ENCODE results near the gene RBM20. TPM values are rescaled to one million over a fixed set of nuclear protein-coding genes. Genes with fewer than 3 reads are reported as not detected.
A peak's percentile ranks its signal among the peaks of the same experiment; 100 is the strongest.

Gene RBM20
- total and polyA plus RNA-seq, 2 donors, result 1.6 to 3.8 TPM

DNA sequence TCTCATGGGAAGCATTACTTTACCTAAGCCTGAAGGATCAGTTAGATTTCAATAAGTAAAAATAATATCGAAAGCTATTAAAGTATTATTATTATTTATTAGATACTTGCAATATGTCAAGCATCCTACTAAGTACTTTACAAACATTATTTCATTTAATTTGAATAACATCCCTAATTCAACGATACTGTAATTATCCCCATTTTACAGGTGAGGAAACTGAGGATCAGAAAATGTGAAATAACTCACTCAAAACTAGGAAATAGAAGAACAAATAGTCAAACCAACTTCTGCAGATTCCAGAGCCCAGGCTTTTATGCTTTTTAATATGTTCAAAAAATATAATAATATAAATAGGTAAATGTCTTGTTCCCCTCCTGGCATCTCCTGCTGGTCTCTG is 217.3 kb downstream of the RBM20 start:
- Histone ChIP-seq H3K4me3 (ENCODE audit: low read length in 2 of 2) (no peak overlapping the region), H3K27ac (ENCODE audit: low read depth in 1 of 2, low read length in 1 of 2) (peak overlapping the region; percentile 95 to 97), H3K4me1 (ENCODE audit: control insufficient read depth in 2 of 2, insufficient read depth in 2 of 2, low read length in 2 of 2) (peaks cover 76 to 92% of the 10 kb centered on the region in 2 donors), H3K9me3 (ENCODE audit: control insufficient read depth in 2 of 2, insufficient read depth in 1 of 2, low read length in 1 of 2) (no peaks in the 10 kb centered on the region), H3K36me3 (ENCODE audit: control insufficient read depth in 2 of 2, insufficient read depth in 2 of 2, low read length in 1 of 2) (no peaks in the 10 kb centered on the region), H3K27me3 (ENCODE audit: control insufficient read depth in 2 of 2, insufficient read depth in 1 of 2, low read length in 1 of 2) (no peaks in the 10 kb centered on the region)
- 99% methylated on average over 2 of the region's 2 CpGs for WGBS
- no peak for DNase-seq (ENCODE audit: low read depth in 6 of 9, low spot score in 9 of 9)

- DNase-seq (ENCODE audit: low read depth in 6 of 9, low spot score in 9 of 9), result no peak
- no peak overlapping the region for H3K4me3 ChIP-seq (ENCODE audit: low read length in 2 of 2)
- H3K27ac ChIP-seq (ENCODE audit: low read depth in 1 of 2, low read length in 1 of 2), result peak overlapping the region; percentile 59 to 83
- WGBS, result 87% methylated on average over 6 of the region's 6 CpGs
- H3K36me3 ChIP-seq (ENCODE audit: control insufficient read depth in 2 of 2, insufficient read depth in 2 of 2, low read length in 1 of 2), result no peaks in the 10 kb centered on the region
- no peaks in the 10 kb centered on the region for H3K27me3 ChIP-seq (ENCODE audit: control insufficient read depth in 2 of 2, insufficient read depth in 1 of 2, low read length in 1 of 2)
- H3K9me3 ChIP-seq (ENCODE audit: control insufficient read depth in 2 of 2, insufficient read depth in 1 of 2, low read length in 1 of 2), result no peaks in the 10 kb centered on the region
- H3K4me1 ChIP-seq (ENCODE audit: control insufficient read depth in 2 of 2, insufficient read depth in 2 of 2, low read length in 2 of 2), result peaks cover 77 to 97% of the 10 kb centered on the region in 2 donors
Measured at GRCh38 chr10:110861930-110862649, 218.0 kb downstream of the RBM20 start.

DNA sequence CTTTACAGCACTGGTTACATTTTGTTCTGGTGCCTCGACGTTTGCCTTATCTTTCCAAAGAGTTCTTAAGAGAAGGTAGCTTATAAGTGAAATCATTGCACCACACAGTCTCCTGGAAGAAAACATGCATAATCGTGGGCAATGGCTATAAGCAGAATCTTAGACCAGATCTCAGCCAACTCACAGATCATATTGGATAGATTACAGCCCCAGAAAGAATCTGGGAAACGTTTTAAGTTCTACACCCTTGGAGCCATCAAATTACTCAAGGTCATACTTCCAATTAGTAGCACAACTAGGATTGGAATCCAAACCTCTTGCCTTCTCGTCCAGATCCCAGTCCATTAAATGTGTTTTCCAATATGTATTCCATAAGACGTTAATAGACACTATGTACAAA is 218.8 kb downstream of the RBM20 start:
- Histone ChIP-seq H3K36me3 (ENCODE audit: control insufficient read depth in 2 of 2, insufficient read depth in 2 of 2, low read length in 1 of 2) (no peaks in the 10 kb centered on the region), H3K27me3 (ENCODE audit: control insufficient read depth in 2 of 2, insufficient read depth in 1 of 2, low read length in 1 of 2) (no peaks in the 10 kb centered on the region), H3K27ac (ENCODE audit: low read depth in 1 of 2, low read length in 1 of 2) (peak overlapping the region; percentile 59 to 83), H3K4me1 (ENCODE audit: control insufficient read depth in 2 of 2, insufficient read depth in 2 of 2, low read length in 2 of 2) (peaks cover 76 to 97% of the 10 kb centered on the region in 2 donors), H3K4me3 (ENCODE audit: low read length in 2 of 2) (no peak overlapping the region), H3K9me3 (ENCODE audit: control insufficient read depth in 2 of 2, insufficient read depth in 1 of 2, low read length in 1 of 2) (no peaks in the 10 kb centered on the region)
- DNase-seq (ENCODE audit: low read depth in 6 of 9, low spot score in 9 of 9), result no peak
- whole genome bisulfite sequencing, result 94% methylated on average over 6 of the region's 6 CpGs

GRCh38 chr10:110863361-110863760 is 219.2 kb downstream of the RBM20 start:
- H3K4me1 ChIP-seq (ENCODE audit: control insufficient read depth in 2 of 2, insufficient read depth in 2 of 2, low read length in 2 of 2), result peaks cover 74 to 97% of the 10 kb centered on the region in 2 donors

GRCh38 chr10:110863956-110864355 is 219.8 kb downstream of the RBM20 start:
- peak overlapping the region; percentile 94 to 97 for H3K27ac ChIP-seq (ENCODE audit: low read depth in 1 of 2, low read length in 1 of 2)
- WGBS, result 97% methylated on average over 2 of the region's 2 CpGs
- H3K4me1 ChIP-seq (ENCODE audit: control insufficient read depth in 2 of 2, insufficient read depth in 2 of 2, low read length in 2 of 2), result peaks cover 72 to 97% of the 10 kb centered on the region in 2 donors

More at GRCh38 chr10:110863361-110863760, 219.2 kb downstream of the RBM20 start:
- no peaks in the 10 kb centered on the region for H3K9me3 ChIP-seq (ENCODE audit: control insufficient read depth in 2 of 2, insufficient read depth in 1 of 2, low read length in 1 of 2)
- DNase-seq (ENCODE audit: low read depth in 6 of 9, low spot score in 9 of 9), result no peak
- H3K4me3 ChIP-seq (ENCODE audit: low read length in 2 of 2), result no peak overlapping the region
- no peaks in the 10 kb centered on the region for H3K36me3 ChIP-seq (ENCODE audit: control insufficient read depth in 2 of 2, insufficient read depth in 2 of 2, low read length in 1 of 2)
- no peaks in the 10 kb centered on the region for H3K27me3 ChIP-seq (ENCODE audit: control insufficient read depth in 2 of 2, insufficient read depth in 1 of 2, low read length in 1 of 2)
- H3K27ac ChIP-seq (ENCODE audit: low read depth in 1 of 2, low read length in 1 of 2), result peak overlapping the region; percentile 94 to 97

GRCh38 chr10:110864662-110865140 is 220.6 kb downstream of the RBM20 start:
- peak in 8 of 9 donors; percentile 61 to 93 (median 78) for DNase-seq (ENCODE audit: low read depth in 6 of 9, low spot score in 9 of 9)
- H3K27me3 ChIP-seq (ENCODE audit: control insufficient read depth in 2 of 2, insufficient read depth in 1 of 2, low read length in 1 of 2), result no peaks in the 10 kb centered on the region
- peaks cover 71 to 97% of the 10 kb centered on the region in 2 donors for H3K4me1 ChIP-seq (ENCODE audit: control insufficient read depth in 2 of 2, insufficient read depth in 2 of 2, low read length in 2 of 2)
- 40% methylated on average over 6 of the region's 6 CpGs for WGBS
- H3K9me3 ChIP-seq (ENCODE audit: control insufficient read depth in 2 of 2, insufficient read depth in 1 of 2, low read length in 1 of 2), result no peaks in the 10 kb centered on the region
- peak overlapping the region; percentile 94 to 97 for H3K27ac ChIP-seq (ENCODE audit: low read depth in 1 of 2, low read length in 1 of 2)
- H3K36me3 ChIP-seq (ENCODE audit: control insufficient read depth in 2 of 2, insufficient read depth in 2 of 2, low read length in 1 of 2), result no peaks in the 10 kb centered on the region
- peak overlapping the region; percentile 1 to 20 for H3K4me3 ChIP-seq (ENCODE audit: low read length in 2 of 2)

More at GRCh38 chr10:110863956-110864355, 219.8 kb downstream of the RBM20 start:
- no peak overlapping the region for H3K4me3 ChIP-seq (ENCODE audit: low read length in 2 of 2)
- no peaks in the 10 kb centered on the region for H3K27me3 ChIP-seq (ENCODE audit: control insufficient read depth in 2 of 2, insufficient read depth in 1 of 2, low read length in 1 of 2)
- no peaks in the 10 kb centered on the region for H3K36me3 ChIP-seq (ENCODE audit: control insufficient read depth in 2 of 2, insufficient read depth in 2 of 2, low read length in 1 of 2)
- no peaks in the 10 kb centered on the region for H3K9me3 ChIP-seq (ENCODE audit: control insufficient read depth in 2 of 2, insufficient read depth in 1 of 2, low read length in 1 of 2)
- DNase-seq (ENCODE audit: low read depth in 6 of 9, low spot score in 9 of 9), result no peak

DNA sequence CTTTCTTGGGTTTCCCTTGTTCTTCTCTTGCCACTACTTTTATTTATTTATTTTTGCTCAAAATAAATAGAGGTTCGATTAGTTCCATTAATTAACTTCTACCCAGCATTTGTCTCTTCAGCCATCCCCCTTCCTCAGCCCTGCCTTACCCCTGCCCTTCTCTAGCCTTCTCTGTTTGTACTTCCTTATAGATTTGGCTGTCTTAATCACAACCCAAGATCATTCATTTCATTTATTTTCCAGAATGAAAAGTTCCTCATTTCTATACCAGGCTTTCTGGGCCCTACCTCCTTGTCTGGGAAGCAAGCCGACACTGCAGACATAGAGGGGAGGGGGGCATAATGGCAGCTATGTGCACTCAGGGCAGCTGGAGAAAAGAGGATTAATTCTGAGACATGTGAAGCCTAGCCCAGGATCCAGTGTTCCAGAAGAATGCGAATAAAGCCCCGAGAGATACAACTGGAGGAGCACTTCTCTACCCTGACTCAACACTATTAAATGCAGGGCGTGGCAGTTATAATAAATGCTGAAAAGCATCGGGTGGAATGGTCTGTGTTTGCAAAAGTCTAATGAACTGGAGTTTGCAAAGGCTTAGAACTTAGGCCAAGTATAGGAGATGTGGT is 221.2 kb downstream of the RBM20 start:
- no peaks in the 10 kb centered on the region for H3K9me3 ChIP-seq (ENCODE audit: control insufficient read depth in 2 of 2, insufficient read depth in 1 of 2, low read length in 1 of 2)
- no peak overlapping the region for H3K4me3 ChIP-seq (ENCODE audit: low read length in 2 of 2)
- no peaks in the 10 kb centered on the region for H3K27me3 ChIP-seq (ENCODE audit: control insufficient read depth in 2 of 2, insufficient read depth in 1 of 2, low read length in 1 of 2)
- WGBS, result 61% methylated on average over 6 of the region's 6 CpGs
- peak overlapping the region; percentile 86 to 94 for H3K27ac ChIP-seq (ENCODE audit: low read depth in 1 of 2, low read length in 1 of 2)
- no peaks in the 10 kb centered on the region for H3K36me3 ChIP-seq (ENCODE audit: control insufficient read depth in 2 of 2, insufficient read depth in 2 of 2, low read length in 1 of 2)
- no peak for DNase-seq (ENCODE audit: low read depth in 6 of 9, low spot score in 9 of 9)
- peaks cover 71 to 97% of the 10 kb centered on the region in 2 donors for H3K4me1 ChIP-seq (ENCODE audit: control insufficient read depth in 2 of 2, insufficient read depth in 2 of 2, low read length in 2 of 2)

DNA sequence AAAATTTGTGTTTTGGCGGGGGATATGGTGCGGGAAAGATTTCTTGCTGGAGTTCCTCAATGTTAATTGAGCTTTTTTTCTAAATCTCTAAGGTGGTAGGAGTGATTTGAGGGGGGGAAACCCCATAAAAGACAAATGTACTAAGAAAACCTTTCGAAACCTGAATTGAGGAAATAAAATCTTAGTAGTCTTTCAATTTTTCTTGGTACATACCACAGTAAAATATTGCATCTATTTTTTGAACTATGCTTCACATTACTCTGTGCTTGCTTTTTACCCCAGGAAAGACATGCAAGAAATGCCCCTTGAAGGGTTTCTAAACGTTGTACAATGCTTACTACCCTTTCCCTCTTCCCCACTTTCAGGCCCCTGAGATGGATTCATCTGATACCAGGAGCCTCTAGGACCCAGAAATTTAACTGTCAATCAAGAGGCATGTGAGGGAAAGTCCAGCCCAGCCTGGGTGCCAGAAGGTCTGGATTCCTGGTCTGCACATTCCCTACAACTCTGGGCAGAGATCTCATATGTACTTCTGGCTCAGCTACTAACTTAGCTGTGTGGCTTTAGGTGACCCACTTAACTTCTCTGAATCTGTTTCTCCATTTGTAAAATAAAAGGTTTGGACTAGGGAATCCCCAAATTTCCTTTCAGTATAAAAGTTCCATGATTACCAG is 221.8 kb downstream of the RBM20 start:
- Histone ChIP-seq H3K9me3 (ENCODE audit: control insufficient read depth in 2 of 2, insufficient read depth in 1 of 2, low read length in 1 of 2) (no peaks in the 10 kb centered on the region), H3K4me3 (ENCODE audit: low read length in 2 of 2) (no peak overlapping the region), H3K36me3 (ENCODE audit: control insufficient read depth in 2 of 2, insufficient read depth in 2 of 2, low read length in 1 of 2) (no peaks in the 10 kb centered on the region), H3K27ac (ENCODE audit: low read depth in 1 of 2, low read length in 1 of 2) (peak overlapping the region; percentile 86 to 94), H3K27me3 (ENCODE audit: control insufficient read depth in 2 of 2, insufficient read depth in 1 of 2, low read length in 1 of 2) (no peaks in the 10 kb centered on the region), H3K4me1 (ENCODE audit: control insufficient read depth in 2 of 2, insufficient read depth in 2 of 2, low read length in 2 of 2) (peaks cover 70 to 97% of the 10 kb centered on the region in 2 donors)
- no peak for DNase-seq (ENCODE audit: low read depth in 6 of 9, low spot score in 9 of 9)
- 58% methylated on average over 4 of the region's 4 CpGs for WGBS

Measured in thymus (tissue), 11 donors.